HepG2 (cell line): ENCODE results near the gene PBX2. TPM values are rescaled to one million over a fixed set of nuclear protein-coding genes. Genes with fewer than 3 reads are reported as not detected.

Source experiments
- CC2D1A ChIP-seq: sonication (generic); formaldehyde crosslinking; IDR thresholded peaks from 2 replicates; pipeline ENCODE4 v1.8.1; 2023; ENCODE audit warnings: mild to moderate bottlenecking, missing genetic modification reagents
- ELF3 ChIP-seq: IDR thresholded peaks from 2 replicates; pipeline ENCODE4 v1.6.1; 2016; ENCODE audit warnings: missing genetic modification reagents, missing compliant biosample characterization
- ELF4 ChIP-seq: sonication (generic); formaldehyde crosslinking; IDR thresholded peaks from 2 replicates; pipeline ENCODE4 v1.5.0; 2020; ENCODE audit warnings: missing genetic modification reagents, mild to moderate bottlenecking, moderate library complexity, borderline replicate concordance
- FOXM1 ChIP-seq: sonication (generic); formaldehyde crosslinking; IDR thresholded peaks from 2 replicates; pipeline ENCODE4 v1.5.0; 2020; ENCODE audit warnings: missing genetic modification reagents
- HDAC1 ChIP-seq: sonication (generic); formaldehyde crosslinking; IDR thresholded peaks from 2 replicates; pipeline ENCODE4 v1.5.1; 2020; ENCODE audit warnings: mild to moderate bottlenecking, missing genetic modification reagents
- KLF13 ChIP-seq: sonication (generic); formaldehyde crosslinking; IDR thresholded peaks from 2 replicates; pipeline ENCODE4 v1.4.0; 2020; ENCODE audit warnings: mild to moderate bottlenecking, missing genetic modification reagents
- MAX ChIP-seq: IDR thresholded peaks from 2 replicates; pipeline ENCODE4 v1.6.1; 2012; ENCODE audit warnings: inconsistent platforms
- MYC ChIP-seq: sonication (generic); formaldehyde crosslinking; IDR thresholded peaks from 2 replicates; pipeline ENCODE4 v1.9.0; 2021; ENCODE audit warnings: missing genetic modification reagents, borderline replicate concordance
- MYNN ChIP-seq: sonication (generic); formaldehyde crosslinking; IDR thresholded peaks from 2 replicates; pipeline ENCODE4 v1.4.0; 2020; ENCODE audit warnings: mild to moderate bottlenecking, low read depth, missing genetic modification reagents
- SUZ12 ChIP-seq: fragments of 150-350 bp; IDR thresholded peaks from 2 replicates; pipeline ENCODE4 v1.6.1; 2014; ENCODE audit warnings: low read depth, low read length
- TAF1 ChIP-seq: sonication (generic); formaldehyde crosslinking; IDR thresholded peaks from 2 replicates; pipeline ENCODE4 v1.4.0; 2020; ENCODE audit warnings: missing genetic modification reagents
- ZFP36L1 ChIP-seq: sonication (generic); formaldehyde crosslinking; IDR thresholded peaks from 2 replicates; pipeline ENCODE4 v1.8.0; 2022; ENCODE audit warnings: mild to moderate bottlenecking, missing genetic modification reagents, moderate library complexity
- ZKSCAN1 ChIP-seq: fragments of 150-350 bp; IDR thresholded peaks from 2 replicates; pipeline ENCODE4 v1.6.1; 2014; ENCODE audit warnings: low read length
- ZMYM4 ChIP-seq: sonication (generic); formaldehyde crosslinking; IDR thresholded peaks from 2 replicates; pipeline ENCODE4 v1.8.1; 2023; ENCODE audit warnings: mild to moderate bottlenecking, missing genetic modification reagents
- ZNF138 ChIP-seq: sonication (generic); formaldehyde crosslinking; IDR thresholded peaks from 2 replicates; pipeline ENCODE4 v1.5.0; 2020; ENCODE audit warnings: mild to moderate bottlenecking, low read depth, missing genetic modification reagents
- ZNF501 ChIP-seq: sonication (generic); formaldehyde crosslinking; IDR thresholded peaks from 2 replicates; pipeline ENCODE4 v1.5.1; 2020; ENCODE audit warnings: mild to moderate bottlenecking, moderate library complexity, missing genetic modification reagents
- ZNF615 ChIP-seq: sonication (generic); formaldehyde crosslinking; IDR thresholded peaks from 2 replicates; pipeline ENCODE4 v1.5.0; 2020; ENCODE audit warnings: mild to moderate bottlenecking, missing genetic modification reagents, borderline replicate concordance
- polyA plus RNA-seq, 8 experiments: library from polyadenylated mRNA; depleted of rRNA in 3 of 8; stranded (reverse) in 7 of 8; unstranded in 1 of 8; fragments of >200 nt; fragmentation: Illumina TruSeq in 4 of 8; extraction: Trizol in 4 of 8; gene quantifications; 2 replicates each; pipeline versions ENCODE4 v1.2.1 to v1.2.3, GENCODE V29; 2011 to 2016; ENCODE audit warnings: low read depth in 4 of 8, missing spikeins in 1 of 8, mixed read lengths in 1 of 8; ENCODE audit not compliant: insufficient read depth in 1 of 8
- total RNA-seq, 5 experiments: library from RNA; depleted of rRNA; stranded (reverse); fragments of >200 nt; fragmentation: Illumina TruSeq; extraction: Trizol; gene quantifications; 2 replicates each; pipeline ENCODE4 v1.2.3, GENCODE V29; 2016; ENCODE audit warnings: low read depth in 1 of 5
- TF ChIP-seq, protein P1 (sequence below): sonication (generic); formaldehyde crosslinking; conservative IDR thresholded peaks from 2 replicates; pipeline ENCODE4 v1.8.0; 2022; ENCODE audit warnings: low read depth, missing genetic modification reagents
- TF ChIP-seq, protein P2 (sequence below): sonication (generic); formaldehyde crosslinking; IDR thresholded peaks from 2 replicates; pipeline ENCODE4 v1.8.0; 2023; ENCODE audit warnings: mild to moderate bottlenecking, missing genetic modification reagents

PBX2 gene
- total and polyA plus RNA-seq, 2 of the 13 experiments (the other 11 are each of a cell fraction or from before 2014, with no cell fraction given) = 42.3 to 77.8 TPM

DNA sequence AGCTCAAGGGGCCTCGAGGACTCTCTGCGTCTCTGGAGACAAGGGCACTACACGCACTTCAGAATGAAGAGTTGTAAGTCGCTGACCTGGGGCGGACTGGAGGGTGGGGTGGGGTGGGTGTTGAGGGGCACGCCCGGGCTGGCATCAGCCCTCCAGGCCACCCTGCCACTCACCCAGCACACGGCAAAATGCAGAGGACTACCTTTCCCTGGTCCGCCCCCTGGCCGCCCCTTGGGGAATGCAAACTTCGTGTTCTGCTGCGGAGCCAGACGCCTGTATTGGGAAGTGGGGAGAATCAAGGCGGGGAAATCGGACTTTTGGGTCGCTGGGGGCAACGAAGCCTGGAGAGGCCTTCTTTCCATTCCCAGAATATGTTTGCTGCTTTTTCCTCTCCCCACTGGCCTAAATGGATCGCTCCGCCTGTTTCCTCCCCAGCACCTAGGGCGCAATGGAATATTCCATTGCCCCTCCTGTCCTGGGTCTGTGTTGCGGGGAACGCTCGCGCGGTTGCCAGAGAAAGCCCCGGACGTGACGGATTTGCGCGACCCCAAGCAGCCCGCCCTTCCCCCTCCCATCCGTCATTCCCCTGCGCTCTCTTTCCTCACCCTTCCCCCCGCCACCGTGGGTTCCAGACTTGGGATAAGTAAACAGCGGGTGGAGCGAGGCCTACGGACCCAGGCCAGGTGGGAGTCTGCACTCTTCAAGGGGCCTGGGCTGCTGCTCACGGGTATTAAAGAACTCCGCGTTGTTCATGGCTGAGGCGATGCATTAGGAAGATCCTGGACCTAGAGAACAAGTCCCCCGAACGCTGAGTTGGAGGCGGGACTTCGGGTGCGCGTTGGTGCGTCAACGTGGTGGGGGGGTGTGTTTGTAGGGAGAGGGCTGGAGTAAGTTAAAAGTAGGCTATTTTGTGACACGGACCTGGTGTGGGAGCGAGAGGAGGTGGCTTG is 36.2 kb downstream of the PBX2 start, which contains the start of gene PPT2 (continued):
- TF ChIP-seq ELF3 (peak; percentile 69), HDAC1 (CRISPR knock-in tag) (peak; percentile 93), ZNF138 (CRISPR knock-in tag) (0 out of 2 replicates have a peak, but pooled peaks have one; percentile 83), SUZ12 (no peak), KLF13 (CRISPR knock-in tag) (peak; percentile 90; the same call in 1 of the 2 replicates), MYNN (CRISPR knock-in tag) (peak; percentile 60; the same call in 1 of the 2 replicates), FOXM1 (0 out of 2 replicates have a peak, but pooled peaks have one; percentile 21), MAX (peak; percentile 57), ZKSCAN1 (no peak), TAF1 (peak; percentile 74), ZNF615 (CRISPR knock-in tag) (no peak; the same call in 1 of the 2 replicates), MYC (CRISPR knock-in tag) (peak; percentile 54; the same call in 1 of the 2 replicates), ZMYM4 (CRISPR knock-in tag) (peak; percentile 70), ZNF501 (peak; percentile 80), ZFP36L1 (CRISPR knock-in tag) (peak; percentile 62; the same call in 1 of the 2 replicates), CC2D1A (CRISPR knock-in tag) (no peak; the same call in 1 of the 2 replicates), ELF4 (peak; percentile 64; the same call in 1 of the 2 replicates)
- TF ChIP-seq, protein P1, sequence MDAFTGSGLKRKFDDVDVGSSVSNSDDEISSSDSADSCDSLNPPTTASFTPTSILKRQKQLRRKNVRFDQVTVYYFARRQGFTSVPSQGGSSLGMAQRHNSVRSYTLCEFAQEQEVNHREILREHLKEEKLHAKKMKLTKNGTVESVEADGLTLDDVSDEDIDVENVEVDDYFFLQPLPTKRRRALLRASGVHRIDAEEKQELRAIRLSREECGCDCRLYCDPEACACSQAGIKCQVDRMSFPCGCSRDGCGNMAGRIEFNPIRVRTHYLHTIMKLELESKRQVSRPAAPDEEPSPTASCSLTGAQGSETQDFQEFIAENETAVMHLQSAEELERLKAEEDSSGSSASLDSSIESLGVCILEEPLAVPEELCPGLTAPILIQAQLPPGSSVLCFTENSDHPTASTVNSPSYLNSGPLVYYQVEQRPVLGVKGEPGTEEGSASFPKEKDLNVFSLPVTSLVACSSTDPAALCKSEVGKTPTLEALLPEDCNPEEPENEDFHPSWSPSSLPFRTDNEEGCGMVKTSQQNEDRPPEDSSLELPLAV (CRISPR knock-in tag) = no peak
- TF ChIP-seq, protein P2, sequence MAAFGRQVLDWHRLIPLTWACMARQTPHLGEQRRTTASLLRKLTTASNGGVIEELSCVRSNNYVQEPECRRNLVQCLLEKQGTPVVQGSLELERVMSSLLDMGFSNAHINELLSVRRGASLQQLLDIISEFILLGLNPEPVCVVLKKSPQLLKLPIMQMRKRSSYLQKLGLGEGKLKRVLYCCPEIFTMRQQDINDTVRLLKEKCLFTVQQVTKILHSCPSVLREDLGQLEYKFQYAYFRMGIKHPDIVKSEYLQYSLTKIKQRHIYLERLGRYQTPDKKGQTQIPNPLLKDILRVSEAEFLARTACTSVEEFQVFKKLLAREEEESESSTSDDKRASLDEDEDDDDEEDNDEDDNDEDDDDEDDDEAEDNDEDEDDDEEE (CRISPR knock-in tag) = 0 out of 2 replicates have a peak, but pooled peaks have one; percentile 12
